Upper lobe of left lung (tissue), 4 donors: ENCODE measurements around the gene SCFD2.

Experiments
- POLR2A ChIP-seq, 4 donors: fragments of 450-650 bp; IDR thresholded peaks; one replicate each; pipeline ENCODE4 v1.5.1; 2016 to 2017; ENCODE audit warnings: antibody characterized with exemption in 4 of 4, mild to moderate bottlenecking in 2 of 4
- TF ChIP-seq, protein P1 (sequence below), 6 experiments: fragments of 450-650 bp in 4 of 6; fragments of 200-600 bp in 2 of 6; sonication (generic) in 2 of 6; IDR thresholded peaks; one replicate each; pipeline ENCODE4 v1.5.1; 2016 to 2019; ENCODE audit warnings: antibody characterized with exemption in 6 of 6

DNA sequence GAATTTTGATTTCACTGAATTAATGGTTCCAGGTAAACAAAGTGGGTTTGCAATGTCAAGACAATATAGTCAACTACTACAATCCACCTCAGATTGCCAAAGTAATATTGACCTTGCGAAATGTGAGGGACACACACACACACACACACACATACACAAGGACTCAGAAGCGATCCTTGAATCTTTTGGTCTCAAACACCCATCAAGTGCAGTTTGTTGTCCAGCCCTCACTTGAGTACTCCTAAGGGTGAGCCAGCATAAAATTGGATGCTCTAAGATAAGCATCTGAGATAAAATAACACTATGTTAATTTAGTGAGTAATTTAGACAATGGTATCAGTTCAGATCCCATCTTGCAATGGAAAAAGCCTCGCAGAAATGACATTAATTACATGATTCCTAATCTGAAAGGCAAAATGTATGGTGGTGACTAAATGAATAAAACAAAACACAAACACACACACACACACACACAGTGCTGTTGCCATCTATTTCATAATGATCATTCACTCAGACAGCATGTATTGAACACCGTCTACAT, 401.2 kb downstream of the SCFD2 start:
- TF ChIP-seq, protein P1, sequence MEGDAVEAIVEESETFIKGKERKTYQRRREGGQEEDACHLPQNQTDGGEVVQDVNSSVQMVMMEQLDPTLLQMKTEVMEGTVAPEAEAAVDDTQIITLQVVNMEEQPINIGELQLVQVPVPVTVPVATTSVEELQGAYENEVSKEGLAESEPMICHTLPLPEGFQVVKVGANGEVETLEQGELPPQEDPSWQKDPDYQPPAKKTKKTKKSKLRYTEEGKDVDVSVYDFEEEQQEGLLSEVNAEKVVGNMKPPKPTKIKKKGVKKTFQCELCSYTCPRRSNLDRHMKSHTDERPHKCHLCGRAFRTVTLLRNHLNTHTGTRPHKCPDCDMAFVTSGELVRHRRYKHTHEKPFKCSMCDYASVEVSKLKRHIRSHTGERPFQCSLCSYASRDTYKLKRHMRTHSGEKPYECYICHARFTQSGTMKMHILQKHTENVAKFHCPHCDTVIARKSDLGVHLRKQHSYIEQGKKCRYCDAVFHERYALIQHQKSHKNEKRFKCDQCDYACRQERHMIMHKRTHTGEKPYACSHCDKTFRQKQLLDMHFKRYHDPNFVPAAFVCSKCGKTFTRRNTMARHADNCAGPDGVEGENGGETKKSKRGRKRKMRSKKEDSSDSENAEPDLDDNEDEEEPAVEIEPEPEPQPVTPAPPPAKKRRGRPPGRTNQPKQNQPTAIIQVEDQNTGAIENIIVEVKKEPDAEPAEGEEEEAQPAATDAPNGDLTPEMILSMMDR (IDR thresholded peaks at IDR 0.05) = no peak
- no peak for TF ChIP-seq POLR2A (IDR thresholded peaks at IDR 0.05)
